Measurements from ENCODE around the gene SLC9C1.

GRCh38 chr3:112124907-112125607 is 169.0 kb downstream of the SLC9C1 start:
- TF ChIP-seq CTCF (conservative IDR thresholded peaks at IDR 0.05) (no peak), ZFX (IDR thresholded peaks at IDR 0.05) (no peak)

All from C4-2B (cell line).